HEK293 (cell line): ENCODE data around the gene FEZ2.
A peak's percentile ranks its signal among the peaks of the same experiment; 100 is the strongest.

Experiments used
- CTCF ChIA-PET: fragments of 350-600 bp; formaldehyde crosslinking; extraction: SDS; loops from one replicate; lab custom pipeline; 2021; ENCODE audit warnings: antibody characterized with exemption; lab: Yijun Ruan, JAX
- POLR2A ChIA-PET: fragments of 300-600 bp; formaldehyde crosslinking; extraction: SDS; loops from one replicate; lab custom pipeline; 2020; ENCODE audit warnings: antibody characterized with exemption, inconsistent platforms; lab: Yijun Ruan, JAX
- H3K27ac ChIP-seq: fragments of 200-500 bp; sonication (Bioruptor generic); 2 replicates; pipeline ENCODE4 v1.5.1; 2014; ENCODE audit warnings: low read depth, low read length, control low read depth, inconsistent platforms; ENCODE audit errors: extremely low read depth
- H3K36me3 ChIP-seq, 2 experiments: fragments of 200-500 bp in 1 of 2; sonication (Bioruptor generic) in 1 of 2; 1 replicate in 1 of 2; 2 replicates in 1 of 2; pipeline ENCODE4 v1.5.1; 2014 to 2017; ENCODE audit warnings: inconsistent platforms in 2 of 2, low read length in 2 of 2; ENCODE audit not compliant: control insufficient read depth in 2 of 2, insufficient read depth in 1 of 2
- H3K4me1 ChIP-seq: fragments of 200-500 bp; sonication (Bioruptor generic); 2 replicates; pipeline ENCODE4 v1.5.1; 2014; ENCODE audit warnings: mild to moderate bottlenecking, low read length, inconsistent platforms; ENCODE audit not compliant: control insufficient read depth, insufficient read depth
- H3K4me3 ChIP-seq: 2 replicates; pipeline ENCODE4 v1.5.1; 2011; ENCODE audit warnings: low read depth, mild to moderate bottlenecking, control low read depth, low read length, moderate library complexity
- H3K9me3 ChIP-seq: fragments of 200-500 bp; sonication (Bioruptor generic); 2 replicates; pipeline ENCODE4 v1.5.1; 2014; ENCODE audit warnings: low read depth, low read length, inconsistent platforms; ENCODE audit not compliant: control insufficient read depth, insufficient read depth
- EGR2 ChIP-seq: fragments of 450-650 bp; formaldehyde crosslinking; IDR thresholded peaks from 2 replicates; pipeline ENCODE4 v1.5.1; 2016; ENCODE audit warnings: low read depth, missing biosample characterization, missing genetic modification characterization
- KLF16 ChIP-seq: fragments of 450-650 bp; formaldehyde crosslinking; IDR thresholded peaks from 2 replicates; pipeline ENCODE4 v1.5.1; 2017; ENCODE audit warnings: missing biosample characterization, missing genetic modification characterization
- KLF8 ChIP-seq: fragments of 450-650 bp; formaldehyde crosslinking; IDR thresholded peaks from 2 replicates; pipeline ENCODE4 v1.5.1; 2016; ENCODE audit warnings: missing biosample characterization, missing genetic modification characterization
- OVOL3 ChIP-seq: fragments of 450-650 bp; formaldehyde crosslinking; IDR thresholded peaks from 2 replicates; pipeline ENCODE4 v1.5.1; 2016; ENCODE audit warnings: missing biosample characterization, missing genetic modification characterization
- PRDM1 ChIP-seq: fragments of 450-650 bp; formaldehyde crosslinking; IDR thresholded peaks from 2 replicates; pipeline ENCODE4; 2016; ENCODE audit warnings: missing biosample characterization, missing genetic modification characterization
- REPIN1 ChIP-seq: fragments of 450-650 bp; formaldehyde crosslinking; IDR thresholded peaks from 2 replicates; pipeline ENCODE4 v1.5.1; 2017; ENCODE audit warnings: missing biosample characterization, missing genetic modification characterization, low read depth
- SCRT2 ChIP-seq: fragments of 450-650 bp; formaldehyde crosslinking; IDR thresholded peaks from 2 replicates; pipeline ENCODE4 v1.5.1; 2016; ENCODE audit warnings: missing biosample characterization, missing genetic modification characterization
- SP3 ChIP-seq: fragments of 450-650 bp; formaldehyde crosslinking; IDR thresholded peaks from 2 replicates; pipeline ENCODE4 v1.5.1; 2016; ENCODE audit warnings: missing biosample characterization, missing genetic modification characterization
- SP7 ChIP-seq: fragments of 450-650 bp; formaldehyde crosslinking; IDR thresholded peaks from 2 replicates; pipeline ENCODE4 v1.5.1; 2016; ENCODE audit warnings: missing biosample characterization, missing genetic modification characterization
- ZBTB21 ChIP-seq: fragments of 450-650 bp; formaldehyde crosslinking; IDR thresholded peaks from 2 replicates; pipeline ENCODE4 v1.5.1; 2017; ENCODE audit warnings: missing biosample characterization, missing genetic modification characterization
- ZEB2 ChIP-seq: fragments of 450-650 bp; formaldehyde crosslinking; IDR thresholded peaks from 2 replicates; pipeline ENCODE4 v1.5.1; 2016; ENCODE audit warnings: missing biosample characterization, missing genetic modification characterization
- ZFP41 ChIP-seq: fragments of 450-650 bp; formaldehyde crosslinking; IDR thresholded peaks from 2 replicates; pipeline ENCODE4 v1.5.1; 2016; ENCODE audit warnings: missing biosample characterization, missing genetic modification characterization, borderline replicate concordance
- ZNF138 ChIP-seq: fragments of 450-650 bp; formaldehyde crosslinking; IDR thresholded peaks from 2 replicates; pipeline ENCODE4 v1.5.1; 2016; ENCODE audit warnings: missing biosample characterization, missing genetic modification characterization, borderline replicate concordance
- ZNF19 ChIP-seq: fragments of 450-650 bp; formaldehyde crosslinking; IDR thresholded peaks from 2 replicates; pipeline ENCODE4; 2016; ENCODE audit warnings: missing biosample characterization, missing genetic modification characterization, low read depth
- ZNF223 ChIP-seq: fragments of 450-650 bp; formaldehyde crosslinking; IDR thresholded peaks from 2 replicates; pipeline ENCODE4 v1.5.1; 2016; ENCODE audit warnings: missing biosample characterization, missing genetic modification characterization
- ZNF366 ChIP-seq: fragments of 450-650 bp; formaldehyde crosslinking; conservative IDR thresholded peaks from 2 replicates; pipeline ENCODE4 v1.5.1; 2016; ENCODE audit warnings: missing biosample characterization, missing genetic modification characterization
- ZNF426 ChIP-seq: fragments of 450-650 bp; formaldehyde crosslinking; IDR thresholded peaks from 2 replicates; pipeline ENCODE4 v1.5.1; 2017; ENCODE audit warnings: missing biosample characterization, missing genetic modification characterization, mild to moderate bottlenecking, inconsistent platforms, moderate library complexity
- ZNF549 ChIP-seq: fragments of 450-650 bp; IDR thresholded peaks from 2 replicates; pipeline ENCODE4 v1.5.1; 2018; ENCODE audit warnings: missing biosample characterization, missing genetic modification characterization, mild to moderate bottlenecking, inconsistent platforms, moderate library complexity
- ZNF596 ChIP-seq: fragments of 450-650 bp; IDR thresholded peaks from 2 replicates; pipeline ENCODE4 v1.5.0; 2018; ENCODE audit warnings: missing biosample characterization, mild to moderate bottlenecking, missing genetic modification characterization, moderate library complexity
- ZNF629 ChIP-seq: fragments of 450-650 bp; formaldehyde crosslinking; IDR thresholded peaks from 2 replicates; pipeline ENCODE4 v1.5.1; 2017; ENCODE audit warnings: missing biosample characterization, missing genetic modification characterization
- ZNF660 ChIP-seq: fragments of 450-650 bp; IDR thresholded peaks from 2 replicates; pipeline ENCODE4 v1.5.1; 2018; ENCODE audit warnings: missing biosample characterization, mild to moderate bottlenecking, missing genetic modification characterization
- ZNF677 ChIP-seq: fragments of 450-650 bp; IDR thresholded peaks from 2 replicates; pipeline ENCODE4 v1.5.0; 2018; ENCODE audit warnings: missing biosample characterization, mild to moderate bottlenecking, missing genetic modification characterization, moderate library complexity
- ZNF701 ChIP-seq: fragments of 450-650 bp; formaldehyde crosslinking; IDR thresholded peaks from 2 replicates; pipeline ENCODE4 v1.5.1; 2016; ENCODE audit warnings: missing biosample characterization, missing genetic modification characterization
- ZNF707 ChIP-seq: fragments of 450-650 bp; formaldehyde crosslinking; IDR thresholded peaks from 2 replicates; pipeline ENCODE4 v1.5.1; 2016; ENCODE audit warnings: missing biosample characterization, missing genetic modification characterization
- ZNF768 ChIP-seq: fragments of 450-650 bp; formaldehyde crosslinking; IDR thresholded peaks from 2 replicates; pipeline ENCODE4 v1.5.1; 2018; ENCODE audit warnings: missing biosample characterization, mild to moderate bottlenecking, missing genetic modification characterization
- ZNF777 ChIP-seq: fragments of 450-650 bp; formaldehyde crosslinking; IDR thresholded peaks from 2 replicates; pipeline ENCODE4 v1.5.1; 2017; ENCODE audit warnings: missing biosample characterization, missing genetic modification characterization, borderline replicate concordance
- TF ChIP-seq, protein P1 (sequence below): fragments of 450-650 bp; formaldehyde crosslinking; IDR thresholded peaks from 2 replicates; pipeline ENCODE4 v1.5.1; 2016; ENCODE audit warnings: missing biosample characterization, missing genetic modification characterization
- TF ChIP-seq, protein P2 (sequence below): fragments of 450-650 bp; formaldehyde crosslinking; IDR thresholded peaks from 2 replicates; pipeline ENCODE4 v1.5.1; 2016; ENCODE audit warnings: missing biosample characterization, missing genetic modification characterization
- TF ChIP-seq, protein P3 (sequence below): fragments of 450-650 bp; formaldehyde crosslinking; IDR thresholded peaks from 2 replicates; pipeline ENCODE4 v1.5.1; 2017; ENCODE audit warnings: missing biosample characterization, mild to moderate bottlenecking, missing genetic modification characterization, moderate library complexity
- TF ChIP-seq, protein P4 (sequence below): fragments of 450-650 bp; formaldehyde crosslinking; IDR thresholded peaks from 2 replicates; pipeline ENCODE4 v1.5.1; 2016; ENCODE audit warnings: missing biosample characterization, missing genetic modification characterization, low read depth

The FEZ2 gene

DNA sequence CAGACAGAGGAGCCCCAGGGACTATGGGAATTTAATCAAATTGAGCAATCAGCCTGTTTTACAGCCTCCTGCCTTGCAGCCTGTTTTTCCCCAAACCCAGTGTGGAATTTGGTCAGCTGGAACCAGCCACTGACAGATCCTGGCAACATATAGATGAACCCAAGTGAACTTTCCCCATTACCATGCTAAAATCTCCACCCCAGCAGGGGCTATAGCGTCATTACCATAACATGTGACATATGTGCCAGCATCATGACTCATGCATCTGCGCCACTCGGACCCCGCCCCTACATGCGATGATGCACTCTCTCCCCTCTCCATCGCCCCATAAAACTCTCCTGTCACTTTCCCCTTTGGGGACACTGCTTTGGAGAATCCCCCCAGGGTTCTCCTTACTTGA lies 17.3 kb upstream of the FEZ2 start:
- Histone ChIP-seq H3K36me3 (no peaks in the 10 kb centered on the region), H3K4me3 (no peak overlapping the region), H3K27ac (no peak overlapping the region), H3K4me1 (no peaks in the 10 kb centered on the region; the same call in 1 of the 2 replicates), H3K9me3 (no peaks in the 10 kb centered on the region)
- ChIA-PET POLR2A (no interaction called here), CTCF (interaction anchor here (0.6 kb wide), 1 partner anchor 670 kb away, joined by 3 read pairs; no protein-coding TSS in a partner anchor)
- TF ChIP-seq ZNF707 (tag by site-specific recombination) (no peak), SP7 (tag by site-specific recombination) (0 out of 2 replicates have a peak, but pooled peaks have one; percentile 37), ZNF19 (tag by site-specific recombination) (no peak), REPIN1 (no peak), ZNF677 (tag by site-specific recombination) (no peak), KLF16 (tag by site-specific recombination) (no peak), EGR2 (no peak), SP3 (tag by site-specific recombination) (no peak), ZNF777 (no peak), ZNF768 (no peak), ZNF366 (tag by site-specific recombination) (no peak), ZNF426 (tag by site-specific recombination) (no peak), ZNF629 (tag by site-specific recombination) (peak; percentile 57; the same call in 1 of the 2 replicates), ZBTB21 (tag by site-specific recombination) (peak; percentile 78), PRDM1 (tag by site-specific recombination) (peak; percentile 50), ZNF138 (no peak), SCRT2 (tag by site-specific recombination) (no peak), ZNF660 (0 out of 2 replicates have a peak, but pooled peaks have one; percentile 24), ZFP41 (no peak), ZNF701 (tag by site-specific recombination) (peak; percentile 91; the same call in 1 of the 2 replicates), ZEB2 (tag by site-specific recombination) (peak; percentile 30; the same call in 1 of the 2 replicates), ZNF223 (tag by site-specific recombination) (no peak), ZNF549 (no peak), OVOL3 (tag by site-specific recombination) (no peak), KLF8 (tag by site-specific recombination) (peak; percentile 38; the same call in 1 of the 2 replicates), ZNF596 (tag by site-specific recombination) (no peak)
- TF ChIP-seq, protein P1, sequence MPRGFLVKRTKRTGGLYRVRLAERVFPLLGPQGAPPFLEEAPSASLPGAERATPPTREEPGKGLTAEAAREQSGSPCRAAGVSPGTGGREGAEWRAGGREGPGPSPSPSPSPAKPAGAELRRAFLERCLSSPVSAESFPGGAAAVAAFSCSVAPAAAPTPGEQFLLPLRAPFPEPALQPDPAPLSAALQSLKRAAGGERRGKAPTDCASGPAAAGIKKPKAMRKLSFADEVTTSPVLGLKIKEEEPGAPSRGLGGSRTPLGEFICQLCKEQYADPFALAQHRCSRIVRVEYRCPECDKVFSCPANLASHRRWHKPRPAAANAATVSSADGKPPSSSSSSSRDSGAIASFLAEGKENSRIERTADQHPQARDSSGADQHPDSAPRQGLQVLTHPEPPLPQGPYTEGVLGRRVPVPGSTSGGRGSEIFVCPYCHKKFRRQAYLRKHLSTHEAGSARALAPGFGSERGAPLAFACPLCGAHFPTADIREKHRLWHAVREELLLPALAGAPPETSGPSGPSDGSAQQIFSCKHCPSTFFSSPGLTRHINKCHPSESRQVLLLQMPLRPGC (tag by site-specific recombination) = no peak
- TF ChIP-seq, protein P2, sequence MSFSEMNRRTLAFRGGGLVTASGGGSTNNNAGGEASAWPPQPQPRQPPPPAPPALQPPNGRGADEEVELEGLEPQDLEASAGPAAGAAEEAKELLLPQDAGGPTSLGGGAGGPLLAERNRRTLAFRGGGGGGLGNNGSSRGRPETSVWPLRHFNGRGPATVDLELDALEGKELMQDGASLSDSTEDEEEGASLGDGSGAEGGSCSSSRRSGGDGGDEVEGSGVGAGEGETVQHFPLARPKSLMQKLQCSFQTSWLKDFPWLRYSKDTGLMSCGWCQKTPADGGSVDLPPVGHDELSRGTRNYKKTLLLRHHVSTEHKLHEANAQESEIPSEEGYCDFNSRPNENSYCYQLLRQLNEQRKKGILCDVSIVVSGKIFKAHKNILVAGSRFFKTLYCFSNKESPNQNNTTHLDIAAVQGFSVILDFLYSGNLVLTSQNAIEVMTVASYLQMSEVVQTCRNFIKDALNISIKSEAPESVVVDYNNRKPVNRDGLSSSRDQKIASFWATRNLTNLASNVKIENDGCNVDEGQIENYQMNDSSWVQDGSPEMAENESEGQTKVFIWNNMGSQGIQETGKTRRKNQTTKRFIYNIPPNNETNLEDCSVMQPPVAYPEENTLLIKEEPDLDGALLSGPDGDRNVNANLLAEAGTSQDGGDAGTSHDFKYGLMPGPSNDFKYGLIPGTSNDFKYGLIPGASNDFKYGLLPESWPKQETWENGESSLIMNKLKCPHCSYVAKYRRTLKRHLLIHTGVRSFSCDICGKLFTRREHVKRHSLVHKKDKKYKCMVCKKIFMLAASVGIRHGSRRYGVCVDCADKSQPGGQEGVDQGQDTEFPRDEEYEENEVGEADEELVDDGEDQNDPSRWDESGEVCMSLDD (tag by site-specific recombination) = no peak
- TF ChIP-seq, protein P3, sequence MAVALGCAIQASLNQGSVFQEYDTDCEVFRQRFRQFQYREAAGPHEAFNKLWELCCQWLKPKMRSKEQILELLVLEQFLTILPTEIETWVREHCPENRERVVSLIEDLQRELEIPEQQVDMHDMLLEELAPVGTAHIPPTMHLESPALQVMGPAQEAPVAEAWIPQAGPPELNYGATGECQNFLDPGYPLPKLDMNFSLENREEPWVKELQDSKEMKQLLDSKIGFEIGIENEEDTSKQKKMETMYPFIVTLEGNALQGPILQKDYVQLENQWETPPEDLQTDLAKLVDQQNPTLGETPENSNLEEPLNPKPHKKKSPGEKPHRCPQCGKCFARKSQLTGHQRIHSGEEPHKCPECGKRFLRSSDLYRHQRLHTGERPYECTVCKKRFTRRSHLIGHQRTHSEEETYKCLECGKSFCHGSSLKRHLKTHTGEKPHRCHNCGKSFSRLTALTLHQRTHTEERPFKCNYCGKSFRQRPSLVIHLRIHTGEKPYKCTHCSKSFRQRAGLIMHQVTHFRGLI (tag by site-specific recombination) = no peak
- TF ChIP-seq, protein P4, sequence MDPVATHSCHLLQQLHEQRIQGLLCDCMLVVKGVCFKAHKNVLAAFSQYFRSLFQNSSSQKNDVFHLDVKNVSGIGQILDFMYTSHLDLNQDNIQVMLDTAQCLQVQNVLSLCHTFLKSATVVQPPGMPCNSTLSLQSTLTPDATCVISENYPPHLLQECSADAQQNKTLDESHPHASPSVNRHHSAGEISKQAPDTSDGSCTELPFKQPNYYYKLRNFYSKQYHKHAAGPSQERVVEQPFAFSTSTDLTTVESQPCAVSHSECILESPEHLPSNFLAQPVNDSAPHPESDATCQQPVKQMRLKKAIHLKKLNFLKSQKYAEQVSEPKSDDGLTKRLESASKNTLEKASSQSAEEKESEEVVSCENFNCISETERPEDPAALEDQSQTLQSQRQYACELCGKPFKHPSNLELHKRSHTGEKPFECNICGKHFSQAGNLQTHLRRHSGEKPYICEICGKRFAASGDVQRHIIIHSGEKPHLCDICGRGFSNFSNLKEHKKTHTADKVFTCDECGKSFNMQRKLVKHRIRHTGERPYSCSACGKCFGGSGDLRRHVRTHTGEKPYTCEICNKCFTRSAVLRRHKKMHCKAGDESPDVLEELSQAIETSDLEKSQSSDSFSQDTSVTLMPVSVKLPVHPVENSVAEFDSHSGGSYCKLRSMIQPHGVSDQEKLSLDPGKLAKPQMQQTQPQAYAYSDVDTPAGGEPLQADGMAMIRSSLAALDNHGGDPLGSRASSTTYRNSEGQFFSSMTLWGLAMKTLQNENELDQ (tag by site-specific recombination) = no peak
